ENCODE data around the gene EVL. TPM values are rescaled to one million over a fixed set of nuclear protein-coding genes. Genes with fewer than 3 reads are reported as not detected.

Gene EVL, protein sequence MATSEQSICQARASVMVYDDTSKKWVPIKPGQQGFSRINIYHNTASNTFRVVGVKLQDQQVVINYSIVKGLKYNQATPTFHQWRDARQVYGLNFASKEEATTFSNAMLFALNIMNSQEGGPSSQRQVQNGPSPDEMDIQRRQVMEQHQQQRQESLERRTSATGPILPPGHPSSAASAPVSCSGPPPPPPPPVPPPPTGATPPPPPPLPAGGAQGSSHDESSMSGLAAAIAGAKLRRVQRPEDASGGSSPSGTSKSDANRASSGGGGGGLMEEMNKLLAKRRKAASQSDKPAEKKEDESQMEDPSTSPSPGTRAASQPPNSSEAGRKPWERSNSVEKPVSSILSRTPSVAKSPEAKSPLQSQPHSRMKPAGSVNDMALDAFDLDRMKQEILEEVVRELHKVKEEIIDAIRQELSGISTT
- 27.2 and 32.5 TPM in 2 replicates for total RNA-seq

DNA sequence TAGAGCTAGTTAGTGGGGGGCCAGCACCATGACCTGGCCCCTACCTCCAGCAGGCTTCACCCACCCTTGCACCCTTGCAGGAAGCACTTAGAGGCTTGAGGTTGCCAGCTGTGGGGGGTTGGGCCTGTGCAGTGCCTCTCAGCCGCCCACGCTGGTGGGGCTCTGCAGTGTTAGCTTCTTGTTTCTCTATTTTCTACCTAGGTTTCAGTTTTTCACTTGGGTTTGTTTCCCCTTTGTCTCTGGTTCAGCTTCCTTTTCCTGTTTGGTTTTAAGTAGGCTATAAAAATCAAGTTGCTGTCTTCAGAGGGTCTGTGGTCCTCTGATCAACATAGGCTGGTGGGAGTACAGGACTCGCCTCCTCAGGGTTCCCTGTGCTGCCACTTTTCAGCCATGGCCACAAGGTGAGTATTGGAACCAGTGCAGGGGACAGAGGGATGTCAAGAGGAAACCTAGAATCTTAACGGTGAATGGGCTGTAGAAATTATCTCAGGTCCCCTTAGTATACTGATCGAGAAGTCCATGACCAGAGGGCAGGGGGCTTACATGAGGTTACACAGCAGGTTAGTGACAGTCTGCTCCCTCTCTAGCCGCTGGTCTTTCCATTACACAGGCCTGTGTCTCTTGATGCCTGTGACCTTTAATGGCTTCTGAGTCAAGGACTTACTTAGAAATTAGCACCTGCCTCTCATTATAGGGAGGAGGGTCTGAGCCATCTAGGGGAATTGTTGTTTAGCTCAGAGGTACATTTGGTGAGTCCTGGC, at the start of gene EVL:
EVL (plus strand) TSS at position 312 of the 761 bp plus-strand sequence; CDS start at position 391, 79 bp downstream.

DNA sequence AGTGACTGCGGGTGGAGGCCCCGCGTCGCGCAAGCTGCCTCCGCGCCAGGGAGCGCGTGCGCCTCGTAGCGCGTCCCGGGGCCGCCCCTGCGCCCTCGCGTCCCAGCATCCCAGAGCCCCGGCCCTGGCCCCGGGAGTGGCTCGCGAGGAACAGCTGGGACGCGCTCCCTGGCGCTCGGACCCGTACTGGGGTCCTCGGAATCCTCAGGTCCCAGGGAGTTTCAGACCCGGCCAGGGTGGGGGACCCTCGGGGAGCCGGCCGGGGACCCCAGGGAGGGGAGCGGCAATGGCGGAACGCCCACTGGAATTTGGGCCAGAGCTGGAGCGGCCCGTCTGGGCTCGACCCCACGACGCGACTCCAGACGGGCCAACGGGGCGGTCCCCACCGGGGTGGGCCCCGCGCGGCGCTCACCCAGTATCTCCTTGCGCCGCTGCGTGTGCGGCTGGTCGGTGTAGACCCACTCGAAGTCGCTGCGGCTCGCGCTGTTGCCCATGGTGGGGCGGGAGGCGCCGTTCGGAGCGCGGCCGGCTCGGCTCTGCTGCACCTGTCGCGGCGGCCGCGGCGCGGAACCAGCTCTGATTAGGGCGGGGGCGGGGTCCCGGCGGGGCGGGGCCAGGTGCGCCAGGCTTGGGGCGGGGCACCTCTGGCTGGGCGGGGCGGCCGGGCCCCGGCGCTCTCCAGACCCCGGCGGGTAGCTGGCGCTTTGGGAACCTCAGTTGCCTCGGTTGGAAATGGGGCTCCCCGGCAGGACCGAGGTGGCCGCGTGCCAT, 94.1 kb downstream of the EVL start, which contains the start of gene DEGS2:
DEGS2 (minus strand) TSS at position 552 of the 771 bp plus-strand sequence; CDS start at position 494, 58 bp downstream.

Small RNA genes lying within 50 kb of the gene (small RNA-seq; reads per million reads assigned to genes)
- gene MIR151B (not detected), gene MIR342 (2,461 reads per million, percentile 100 among the genes with 10 or more reads in this experiment)

Other genes starting within 250 kb of the EVL start
- gene DEGS2, start 94.2 kb downstream of the EVL start, total RNA-seq: under 0.01 TPM in 1 of 2 replicates, not detected in the other
- 40.1 and 49.9 TPM in 2 replicates for gene YY1, start 173.7 kb downstream of the EVL start, total RNA-seq
- 7.2 and 8.8 TPM in 2 replicates for gene SLC25A29, start 241.0 kb downstream of the EVL start, total RNA-seq

Measured in subcutaneous preadipocyte (primary cell).